A549 (cell line): ENCODE results near the gene CRYGA. TPM values are rescaled to one million over a fixed set of nuclear protein-coding genes. Genes with fewer than 3 reads are reported as not detected.

ENCODE experiments used
- ATAC-seq, 2 experiments: fragments of 200-7000 bp in 1 of 2; fragments of >200 bp in 1 of 2; cut with Nextera tagmentation in 1 of 2; cut with Tn5 transposase in 1 of 2; 3 replicates each; pipeline versions ENCODE4 v1.8.0 to v1.9.1; 2018 to 2020; ENCODE audit warnings: mild to moderate bottlenecking in 1 of 2, moderate library complexity in 1 of 2
- CTCF ChIA-PET: fragments of 300-600 bp; sonication (Branson Sonifier 250); formaldehyde crosslinking; extraction: SDS; loops from one replicate; lab custom pipeline; 2021; ENCODE audit warnings: antibody characterized with exemption, inconsistent platforms; lab: Yijun Ruan, JAX
- POLR2A ChIA-PET: fragments of 350-600 bp; formaldehyde crosslinking; extraction: SDS; loops from one replicate; lab custom pipeline; 2021; ENCODE audit warnings: antibody characterized with exemption, inconsistent platforms; lab: Yijun Ruan, JAX
- DNase-seq, 2 experiments: peaks; one replicate each; pipeline versions ENCODE4 v3.0.0 to v3.0.0-alpha.2; 2011 to 2016; ENCODE audit warnings: low read depth in 1 of 2, low spot score in 1 of 2
- FAIRE-seq: peaks from 2 replicates; lab custom pipeline; 2011; peaks lifted over from hg19 to GRCh38; lab: Jason Lieb, UNC
- H3K27ac ChIP-seq, 2 experiments: fragments of >200 bp; sonication (Bioruptor Twin); formaldehyde crosslinking; 3 replicates each; pipeline ENCODE4 v1.5.1; 2016 to 2017
- H3K4me1 ChIP-seq: fragments of >200 bp; sonication (Bioruptor Twin); formaldehyde crosslinking; 3 replicates; pipeline ENCODE4 v1.6.1; 2016
- H3K4me2 ChIP-seq: fragments of >200 bp; sonication (Bioruptor Twin); formaldehyde crosslinking; 3 replicates; pipeline ENCODE4 v1.6.1; 2016
- H3K4me3 ChIP-seq: fragments of >200 bp; sonication (Bioruptor Twin); formaldehyde crosslinking; 3 replicates; pipeline ENCODE4 v1.5.1; 2016
- H3K9me3 ChIP-seq: fragments of >200 bp; sonication (Bioruptor Twin); formaldehyde crosslinking; 3 replicates; pipeline ENCODE4 v1.6.1; 2016
- ATOH8 ChIP-seq: fragments of 250-450 bp; sonication (Bioruptor Pico); IDR thresholded peaks from 2 replicates; pipeline ENCODE4 v1.5.0; 2020; ENCODE audit warnings: low read depth, mild to moderate bottlenecking, moderate library complexity
- CBX2 ChIP-seq: fragments of 200-600 bp; sonication (generic); IDR thresholded peaks from 2 replicates; pipeline ENCODE4 v1.6.1; 2016; ENCODE audit warnings: low read depth, mild to moderate bottlenecking, borderline replicate concordance
- CBX8 ChIP-seq: fragments of 200-600 bp; sonication (generic); IDR thresholded peaks from 2 replicates; pipeline ENCODE4 v1.6.1; 2016
- CHD2 ChIP-seq: fragments of 150-350 bp; IDR thresholded peaks from 2 replicates; pipeline ENCODE4 v1.6.1; 2014; ENCODE audit warnings: low read length; ENCODE audit not compliant: partially characterized antibody
- CHD4 ChIP-seq: fragments of 200-600 bp; sonication (generic); IDR thresholded peaks from 2 replicates; pipeline ENCODE4 v1.6.1; 2016; ENCODE audit warnings: antibody characterized with exemption, mild to moderate bottlenecking, borderline replicate concordance
- CTCF ChIP-seq: fragments of >200 bp; sonication (Bioruptor Twin); formaldehyde crosslinking; IDR thresholded peaks from 3 replicates; pipeline ENCODE4 v1.5.1; 2016
- EHF ChIP-seq: fragments of 250-450 bp; sonication (Bioruptor Pico); IDR thresholded peaks from 2 replicates; pipeline ENCODE4 v1.5.0; 2020; ENCODE audit warnings: mild to moderate bottlenecking
- EHMT2 ChIP-seq: fragments of 200-600 bp; sonication (generic); IDR thresholded peaks from 2 replicates; pipeline ENCODE4 v1.6.1; 2016; ENCODE audit warnings: antibody characterized with exemption, low read depth, mild to moderate bottlenecking, moderate library complexity
- EP300 ChIP-seq, 2 experiments: fragments of >200 bp; sonication (Bioruptor Twin); formaldehyde crosslinking; IDR thresholded peaks; 2 replicates in 1 of 2; 3 replicates in 1 of 2; pipeline ENCODE4 v1.6.1; 2016 to 2017
- FOSL2 ChIP-seq, 2 experiments: fragments of 450-650 bp in 1 of 2; fragments of >200 bp in 1 of 2; sonication (Bioruptor Twin) in 1 of 2; formaldehyde crosslinking; IDR thresholded peaks; 2 replicates each; pipeline versions ENCODE4 v1.5.0 to v1.6.1; 2016 to 2020; ENCODE audit warnings: mild to moderate bottlenecking in 1 of 2, moderate library complexity in 1 of 2
- FOXS1 ChIP-seq: fragments of 250-450 bp; sonication (Bioruptor Pico); IDR thresholded peaks from 2 replicates; pipeline ENCODE4 v1.5.0; 2020; ENCODE audit warnings: mild to moderate bottlenecking, moderate library complexity
- GATA3 ChIP-seq: IDR thresholded peaks from 2 replicates; pipeline ENCODE4 v1.6.1; 2012; ENCODE audit warnings: borderline replicate concordance
- HDAC2 ChIP-seq: fragments of 200-600 bp; sonication (generic); IDR thresholded peaks from 2 replicates; pipeline ENCODE4 v1.6.1; 2016
- HEYL ChIP-seq: fragments of 250-450 bp; sonication (Bioruptor Pico); IDR thresholded peaks from 2 replicates; pipeline ENCODE4 v1.8.0; 2021; ENCODE audit warnings: mild to moderate bottlenecking, moderate library complexity
- HOXB13 ChIP-seq: fragments of 250-450 bp; sonication (Bioruptor Pico); IDR thresholded peaks from 2 replicates; pipeline ENCODE4 v1.5.0; 2020; ENCODE audit warnings: low read depth, mild to moderate bottlenecking, moderate library complexity
- JUNB ChIP-seq: fragments of >200 bp; sonication (Bioruptor Twin); formaldehyde crosslinking; IDR thresholded peaks from 2 replicates; pipeline ENCODE4 v1.6.1; 2016
- MYC ChIP-seq: IDR thresholded peaks from 2 replicates; pipeline ENCODE4 v1.6.1; 2012; ENCODE audit warnings: mild to moderate bottlenecking, inconsistent platforms, low read length, improper control_type of control experiment, borderline replicate concordance
- NFE2L2 ChIP-seq: fragments of 150-350 bp; conservative IDR thresholded peaks from 2 replicates; pipeline ENCODE4 v1.6.1; 2014; ENCODE audit warnings: low read length
- POLR2A ChIP-seq: IDR thresholded peaks from 2 replicates; pipeline ENCODE4 v1.6.1; 2012; ENCODE audit warnings: mild to moderate bottlenecking, low read length
- POLR2AphosphoS2 ChIP-seq: conservative IDR thresholded peaks from 2 replicates; pipeline ENCODE4 v1.6.1; 2012; ENCODE audit warnings: low read length, improper control_type of control experiment, inconsistent platforms
- RCOR1 ChIP-seq: fragments of 150-350 bp; IDR thresholded peaks from 2 replicates; pipeline ENCODE4 v1.6.1; 2014; ENCODE audit warnings: antibody characterized with exemption, low read length, low read depth
- SMC3 ChIP-seq: fragments of >200 bp; sonication (Bioruptor Twin); formaldehyde crosslinking; IDR thresholded peaks from 3 replicates; pipeline ENCODE4 v1.6.1; 2018; ENCODE audit warnings: inconsistent platforms
- ZC3H11A ChIP-seq: fragments of 450-650 bp; IDR thresholded peaks from 2 replicates; pipeline ENCODE4 v1.6.1; 2014; ENCODE audit warnings: antibody characterized with exemption, mild to moderate bottlenecking
- ZFP36 ChIP-seq: fragments of 450-650 bp; IDR thresholded peaks from 2 replicates; pipeline ENCODE4 v1.6.1; 2014; ENCODE audit warnings: borderline replicate concordance; ENCODE audit not compliant: partially characterized antibody
- WGBS: methylation state at CpG from one replicate; pipeline ENCODE4 v1.1.6; 2017; ENCODE audit errors: missing lambda C conversion rate; 5-methylcytosine and 5-hydroxymethylcytosine counted together
- polyA plus RNA-seq, 4 experiments: library from polyadenylated mRNA; depleted of rRNA in 3 of 4; stranded (reverse); fragments of >200 nt; fragmentation: RNase III in 1 of 4; extraction: RNeasy Plus Mini Kit Qiagen cat#74134 plus additional on column Dnase treatment in 1 of 4; gene quantifications; 2 replicates in 3 of 4; 3 replicates in 1 of 4; pipeline ENCODE4 v1.2.3, GENCODE V29; 2011 to 2017
- TF ChIP-seq, protein P1 (sequence below): fragments of >200 bp; sonication (Bioruptor Twin); formaldehyde crosslinking; IDR thresholded peaks from 2 replicates; pipeline ENCODE4 v1.6.1; 2016

The CRYGA gene
- polyA plus RNA-seq, 2 of the 4 experiments (the other 2 are of a cell fraction), result not detected

GRCh38 chr2:208179028-208179609 is 15.7 kb upstream of the CRYGA start:
- ChIA-PET CTCF (interaction anchor here (1.4 to 4.9 kb wide), 2 partner anchors 73 to 74 kb away, joined by 3 to 64 read pairs; partner anchors contain the start of gene IDH1), POLR2A (no interaction called here)
- DNase-seq (peak in 1 of 2 experiments; percentile 21), ATAC-seq (no peak), FAIRE-seq (no peak)
- Histone ChIP-seq H3K4me2 (no peak overlapping the region), H3K9me3 (no peaks in the 10 kb centered on the region), H3K4me3 (no peak overlapping the region), H3K27ac (no peak overlapping the region), H3K4me1 (0 out of 3 replicates have a peak, but pooled peaks cover 3% of the 10 kb centered on the region)
- WGBS, result 60% methylated on average over 4 of the region's 4 CpGs
- no peak for TF ChIP-seq ZFP36
- no peak for TF ChIP-seq CTCF
- no peak for TF ChIP-seq JUNB
- TF ChIP-seq EP300 (IDR thresholded peaks at IDR 0.05), result no peak
- TF ChIP-seq HEYL (CRISPR knock-in tag), result no peak
- TF ChIP-seq ATOH8, result no peak
- no peak for TF ChIP-seq CHD4
- no peak for TF ChIP-seq CBX2
- no peak for TF ChIP-seq HDAC2
- no peak for TF ChIP-seq EHMT2
- TF ChIP-seq POLR2AphosphoS2, result no peak
- TF ChIP-seq FOSL2 (IDR thresholded peaks at IDR 0.05), result no peak
- TF ChIP-seq FOSL2 (CRISPR knock-in tag; IDR thresholded peaks at IDR 0.05), result no peak
- no peak for TF ChIP-seq POLR2A
- TF ChIP-seq FOXS1, result no peak
- no peak for TF ChIP-seq ZC3H11A
- no peak for TF ChIP-seq HOXB13
- TF ChIP-seq RCOR1, result no peak
- no peak for TF ChIP-seq SMC3
- no peak for TF ChIP-seq CBX8
- TF ChIP-seq NFE2L2, result no peak
- TF ChIP-seq, all 56 proteins: peak for 0

GRCh38 chr2:208175840-208176153 is 12.4 kb upstream of the CRYGA start:
- H3K4me1 ChIP-seq, result 0 out of 3 replicates have a peak, but pooled peaks cover 3% of the 10 kb centered on the region
- no peak overlapping the region for H3K27ac ChIP-seq
- ChIA-PET CTCF (interaction anchor here (0.5 to 4.9 kb wide), 40 partner anchors 10 to 623 kb away, joined by 3 to 64 read pairs (median 5); partner anchors contain the start of genes C2orf80, CRYGA, CRYGD and IDH1), POLR2A (interaction anchor here (1.9 kb wide), 1 partner anchor 79 kb away, joined by 10 read pairs; the partner anchor contains the start of gene IDH1)
- FAIRE-seq, result no peak
- TF ChIP-seq, protein P1, sequence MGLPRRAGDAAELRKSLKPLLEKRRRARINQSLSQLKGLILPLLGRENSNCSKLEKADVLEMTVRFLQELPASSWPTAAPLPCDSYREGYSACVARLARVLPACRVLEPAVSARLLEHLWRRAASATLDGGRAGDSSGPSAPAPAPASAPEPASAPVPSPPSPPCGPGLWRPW, result no peak
- no peak for TF ChIP-seq GATA3
- TF ChIP-seq CHD4, result no peak
- TF ChIP-seq CHD2, result no peak
- no peak for TF ChIP-seq MYC
- TF ChIP-seq ZFP36, result no peak
- TF ChIP-seq EHF, result no peak
- H3K4me2 ChIP-seq, result peak overlapping the region; percentile 58; the same call in 1 of the 3 replicates
- no peak overlapping the region for H3K4me3 ChIP-seq
- ATAC-seq, result no peak
- no peaks in the 10 kb centered on the region for H3K9me3 ChIP-seq
- no peak for DNase-seq
- WGBS, result 62% methylated on average over 6 of the region's 6 CpGs
